SKM-1 (cell line): Measurements from ENCODE around the gene CELA3B.
"Not testable (repeated sequence)": the region's sequence is repeated elsewhere in the genome, so short reads cannot be mapped to it uniquely, and the experiment has no call there.

Experiments
- DNase-seq: peaks from one replicate; lab custom pipeline; 2025; ENCODE audit not compliant: unreplicated experiment; lab: John Stamatoyannopoulos, UW

Gene CELA3B

GRCh38 chr1:21942959-21943640 is 33.7 kb upstream of the CELA3B start:
- not testable (repeated sequence) for DNase-seq

GRCh38 chr1:21944733-21945073 is 32.1 kb upstream of the CELA3B start:
- no peak for DNase-seq

DNA sequence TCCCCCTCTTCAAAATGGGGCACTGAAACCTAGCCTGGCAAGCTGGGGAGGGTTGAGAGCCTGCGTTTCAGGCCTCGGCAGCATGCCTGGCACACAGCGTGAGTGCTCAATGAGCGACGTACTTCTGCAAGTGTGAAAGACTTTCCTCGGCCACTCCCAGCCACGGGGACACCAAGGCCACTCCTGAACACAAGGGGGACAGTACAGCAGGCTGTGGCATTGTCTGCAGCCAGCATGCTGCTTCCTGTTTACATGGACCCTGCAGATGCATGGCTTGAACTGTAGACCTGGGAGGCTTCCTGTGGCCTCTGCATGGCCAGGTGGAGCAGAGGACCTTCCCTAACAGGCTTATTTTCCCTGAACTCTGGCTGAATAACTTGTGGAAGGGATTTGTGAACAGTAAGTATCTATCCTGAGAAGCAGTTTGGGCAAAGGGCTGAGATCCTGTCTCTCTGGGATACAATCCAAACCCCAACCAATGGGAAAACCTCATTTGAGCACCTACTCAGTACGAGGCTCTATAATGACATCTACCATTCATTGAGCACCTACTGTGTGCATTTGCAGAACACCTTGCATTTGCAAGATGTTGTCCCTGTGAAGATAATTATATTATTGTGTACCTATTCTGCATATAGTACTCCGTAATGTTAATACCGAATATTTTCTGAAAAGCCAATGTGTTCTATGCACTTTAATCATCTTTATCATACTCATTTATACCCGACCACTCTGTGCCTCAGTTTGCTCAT is 29.8 kb upstream of the CELA3B start:
- DNase-seq: no peak

DNA sequence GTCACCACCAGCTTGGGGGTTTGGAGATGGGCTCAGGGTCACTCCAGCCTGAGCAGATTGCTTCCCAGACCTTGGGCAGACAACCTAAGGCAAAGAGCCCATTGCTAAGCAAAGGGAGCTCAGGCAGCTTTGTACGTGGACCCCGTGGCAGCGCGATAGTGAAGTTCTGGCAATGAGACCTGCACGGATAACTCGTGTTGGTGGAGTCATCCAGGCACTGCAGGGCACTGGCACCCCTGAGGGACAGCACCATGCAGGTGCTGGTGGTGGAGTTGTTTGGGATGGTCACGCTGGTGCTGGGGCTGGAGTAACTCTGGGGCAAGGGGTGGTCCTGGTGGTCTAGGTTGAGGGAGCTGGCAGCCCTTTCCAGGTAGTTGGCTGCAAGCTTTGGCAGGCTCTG is 26.1 kb upstream of the CELA3B start:
- no peak for DNase-seq

DNA sequence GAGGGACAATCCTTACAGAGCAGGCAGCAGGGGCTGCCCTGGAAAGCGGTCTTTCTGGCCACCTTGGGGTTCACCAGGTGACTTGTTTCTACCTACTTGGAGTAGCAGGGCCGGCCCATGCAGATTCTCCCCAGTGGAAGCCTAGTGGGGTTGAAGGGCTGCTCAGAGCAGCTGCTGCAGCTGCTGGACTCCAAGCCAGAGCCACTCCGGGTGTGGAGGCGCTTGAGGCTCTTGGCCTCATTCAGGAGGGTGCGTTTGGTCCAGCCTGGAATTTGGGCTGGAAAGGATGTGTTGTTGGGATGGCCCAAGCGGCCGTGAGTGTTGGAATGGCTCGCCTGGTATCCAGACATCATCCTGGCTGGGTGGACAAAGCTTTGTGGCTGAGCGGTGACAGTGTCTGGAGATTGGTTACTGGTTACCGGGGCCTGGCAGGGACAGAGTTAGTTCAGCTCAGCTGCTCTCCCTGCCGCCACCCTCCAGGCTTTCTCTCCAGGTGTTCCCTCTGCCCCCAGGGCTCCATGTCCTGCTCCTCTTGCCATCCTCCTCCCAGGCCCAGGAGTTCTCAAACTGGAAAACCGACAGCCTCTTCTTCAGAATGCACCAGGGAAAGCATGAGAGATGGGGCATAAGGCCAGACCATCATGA is 25.5 kb upstream of the CELA3B start:
- no peak for DNase-seq

- no peak for DNase-seq
Observed at GRCh38 chr1:21952786-21953520, 23.9 kb upstream of the CELA3B start.

- no peak for DNase-seq
Observed at GRCh38 chr1:21955058-21955457, 21.8 kb upstream of the CELA3B start.

DNA sequence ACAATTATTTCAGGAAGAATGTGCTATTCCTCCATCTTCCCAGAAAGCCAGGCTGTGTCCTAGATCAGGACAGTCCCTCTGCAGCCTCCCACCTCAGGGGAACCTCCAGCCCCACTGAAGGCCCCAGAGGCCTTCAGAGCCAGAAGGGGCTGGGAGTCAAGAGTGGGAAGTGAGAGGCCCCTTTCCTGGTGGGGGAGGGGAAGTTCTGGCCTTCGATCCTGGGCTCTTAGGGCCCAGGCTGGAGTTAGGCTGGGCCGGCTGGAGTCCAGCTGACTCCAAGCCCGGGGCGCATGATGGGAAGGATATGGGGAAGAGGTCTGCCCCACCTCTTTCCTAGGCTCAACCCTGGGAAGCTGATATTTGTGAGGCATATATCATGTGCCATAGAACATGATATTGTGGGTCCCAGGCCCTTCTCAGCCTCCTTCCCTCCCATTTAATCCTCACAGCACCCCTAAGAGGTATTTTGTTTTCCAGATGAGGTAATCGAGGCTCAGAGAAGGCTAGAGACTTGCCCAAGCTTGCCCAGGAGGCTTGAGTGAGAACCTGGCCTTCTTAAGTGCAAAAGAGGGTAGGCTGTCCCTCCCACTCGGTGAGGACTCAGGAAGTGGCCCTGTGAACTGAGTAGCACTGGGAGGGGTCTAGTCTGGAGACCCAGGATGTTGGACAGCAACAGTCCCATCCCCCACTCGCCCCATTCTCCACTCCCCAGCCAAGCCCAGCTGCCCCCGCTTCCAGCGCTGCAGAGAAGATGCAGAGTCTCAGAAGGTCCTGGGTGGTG is 21.1 kb upstream of the CELA3B start:
- no peak for DNase-seq

- no peak for DNase-seq
Observed at GRCh38 chr1:21956720-21957552, 19.9 kb upstream of the CELA3B start.

DNA sequence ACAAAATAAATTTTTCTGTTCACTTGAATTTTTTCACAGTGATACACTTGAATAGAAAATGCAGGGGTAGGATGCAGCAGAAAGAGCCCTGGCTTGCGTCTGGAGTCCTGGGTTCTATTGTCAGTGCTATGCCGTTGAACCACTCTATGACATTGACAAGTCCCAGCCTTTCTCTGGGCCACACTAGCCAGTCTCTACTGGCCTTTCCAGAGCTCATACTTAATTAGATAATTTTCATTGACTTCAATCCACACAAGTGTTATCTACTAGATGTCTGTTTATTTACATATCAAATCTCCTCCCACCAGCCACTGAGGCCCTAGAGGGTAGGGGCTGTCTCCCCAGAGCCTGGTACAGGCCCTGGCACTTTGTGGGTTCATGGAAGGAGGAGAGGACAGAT is 15.5 kb upstream of the CELA3B start:
- DNase-seq: no peak

- DNase-seq: no peak
Observed at GRCh38 chr1:21961799-21962198, 15.0 kb upstream of the CELA3B start.

GRCh38 chr1:21963477-21964217 is 13.2 kb upstream of the CELA3B start:
- peak; percentile 61 for DNase-seq

GRCh38 chr1:21966247-21967000 is 10.4 kb upstream of the CELA3B start:
- no peak for DNase-seq

GRCh38 chr1:21967216-21967615 is 9.6 kb upstream of the CELA3B start:
- not testable (repeated sequence) for DNase-seq

GRCh38 chr1:21969066-21969465 is 7.8 kb upstream of the CELA3B start:
- DNase-seq: not testable (repeated sequence)

DNA sequence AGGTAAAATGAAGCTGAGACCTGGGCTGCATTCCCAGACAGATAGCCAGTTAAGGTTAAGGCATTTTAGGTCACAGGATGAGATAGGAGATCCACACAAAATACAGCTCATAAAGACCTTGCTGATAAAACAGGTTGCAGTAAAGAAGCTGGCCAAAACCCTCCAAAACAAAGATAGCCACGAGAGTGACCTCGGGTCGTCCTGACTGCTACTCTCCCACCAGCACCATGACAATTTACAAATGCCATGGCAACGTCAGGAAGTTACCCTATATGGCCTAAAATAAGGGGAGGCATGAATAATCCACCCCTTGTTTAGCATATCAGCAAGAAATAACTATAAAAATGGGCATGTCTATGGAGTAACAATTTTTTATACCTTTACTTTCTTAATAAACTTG is 6.3 kb upstream of the CELA3B start:
- not testable (repeated sequence) for DNase-seq

DNA sequence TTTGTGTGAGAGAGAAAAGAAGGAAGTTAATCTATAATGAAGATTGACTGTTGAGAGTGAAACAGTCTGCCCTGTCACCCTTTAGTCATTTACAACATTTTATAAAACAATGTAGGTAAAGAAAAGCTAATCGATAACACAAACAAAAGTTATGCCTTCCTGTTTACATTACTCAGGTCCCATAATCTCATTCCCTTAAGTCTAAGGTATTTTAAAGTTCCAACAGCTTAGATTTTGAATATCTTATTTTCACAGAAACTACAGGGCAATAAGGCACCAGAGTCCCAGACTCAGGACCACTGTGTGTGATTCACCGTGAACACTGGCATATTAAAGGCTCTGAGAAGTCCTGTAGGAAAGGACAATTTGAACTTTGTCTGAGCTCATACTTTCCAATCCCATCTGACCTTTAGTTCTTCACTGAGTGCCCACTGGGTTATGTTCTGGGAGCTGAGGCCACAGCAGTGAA is 3.8 kb upstream of the CELA3B start:
- DNase-seq: not testable (repeated sequence)

GRCh38 chr1:21973948-21974347 is 2.9 kb upstream of the CELA3B start:
- DNase-seq: not testable (repeated sequence)
